Activated CD4-positive, alpha-beta T cell treated with anti-CD3 and anti-CD28 coated beads for 24 hours (primary cell): ENCODE data around the gene ACTR3.

ENCODE experiments used
- DNase-seq, 2 donors: peaks; one replicate each; pipeline ENCODE4 v3.0.0-alpha.2; 2020; ENCODE audit warnings: low read depth in 2 of 2

Gene ACTR3

GRCh38 chr2:113876503-113877387 is 13.1 kb upstream of the ACTR3 start:
- peak in 1 of 2 donors; percentile 49 for DNase-seq

- DNase-seq, result no peak
These were observed 11.9 kb upstream of the ACTR3 start for GRCh38 chr2:113877711-113878598.

DNA sequence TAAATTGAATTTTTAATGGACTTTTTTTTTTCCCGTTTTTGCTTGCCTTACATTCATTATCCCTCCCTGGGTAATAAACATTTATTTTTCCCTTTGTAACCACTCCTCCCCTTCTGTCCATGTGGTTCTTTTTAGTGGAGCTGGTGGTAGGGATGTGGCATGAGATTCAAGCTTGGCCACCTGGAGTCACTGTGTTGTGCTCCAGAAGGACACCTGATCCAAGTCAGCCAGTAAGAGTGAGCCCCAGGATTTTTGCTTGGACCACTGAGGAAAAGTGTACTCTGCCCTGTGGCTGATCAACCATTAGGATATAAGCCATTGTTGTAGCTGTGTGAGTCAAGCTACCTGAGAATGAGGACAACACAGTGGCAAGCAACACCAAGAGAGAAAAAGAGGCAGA is 11.1 kb upstream of the ACTR3 start:
- no peak for DNase-seq

DNA sequence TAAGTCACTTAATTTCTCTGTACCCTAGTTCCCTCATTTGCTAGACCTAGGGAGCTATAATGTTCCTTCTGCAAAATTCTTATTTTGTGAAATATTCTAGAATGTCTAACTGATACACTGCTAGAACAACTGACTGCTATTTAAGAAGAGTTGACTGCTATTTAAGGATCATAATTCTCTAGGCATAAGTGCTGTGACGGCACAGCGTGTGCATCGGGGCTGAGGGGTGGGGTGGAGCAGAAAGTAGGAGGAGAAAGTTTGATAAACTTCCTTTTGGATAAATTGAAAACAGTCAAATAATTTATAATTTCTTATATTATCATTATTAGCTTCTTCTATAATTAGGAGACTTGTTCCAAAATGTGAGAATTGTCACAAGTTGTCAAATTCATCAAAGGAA is 10.4 kb upstream of the ACTR3 start:
- DNase-seq, result no peak

DNA sequence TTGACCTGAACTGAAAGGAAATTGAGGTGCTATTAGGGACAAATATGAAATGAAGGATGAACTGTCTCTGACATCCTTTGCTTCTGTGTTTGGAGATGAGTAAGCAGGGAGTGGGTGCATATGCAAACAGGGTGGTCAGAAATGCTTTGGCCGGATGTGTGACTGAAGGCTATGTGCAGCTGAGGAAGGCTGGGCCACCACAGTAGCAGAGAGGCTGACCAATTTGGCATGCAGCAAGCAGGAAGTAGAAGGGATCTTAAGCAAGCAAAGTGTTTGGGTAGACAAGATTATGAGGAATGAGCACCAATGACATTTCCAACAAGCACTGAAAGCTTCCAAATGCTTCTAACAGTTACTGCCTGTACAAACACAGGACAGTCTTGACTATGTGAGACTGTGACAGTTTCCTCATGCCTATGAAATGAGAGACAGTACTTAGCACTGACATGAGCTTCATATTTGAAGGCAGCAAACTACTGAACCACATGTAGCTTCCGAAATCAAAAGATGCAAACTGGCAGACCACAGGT is 3.3 kb upstream of the ACTR3 start:
- no peak for DNase-seq

- DNase-seq, result no peak
These were observed 2.7 kb upstream of the ACTR3 start for GRCh38 chr2:113887009-113887792.

DNA sequence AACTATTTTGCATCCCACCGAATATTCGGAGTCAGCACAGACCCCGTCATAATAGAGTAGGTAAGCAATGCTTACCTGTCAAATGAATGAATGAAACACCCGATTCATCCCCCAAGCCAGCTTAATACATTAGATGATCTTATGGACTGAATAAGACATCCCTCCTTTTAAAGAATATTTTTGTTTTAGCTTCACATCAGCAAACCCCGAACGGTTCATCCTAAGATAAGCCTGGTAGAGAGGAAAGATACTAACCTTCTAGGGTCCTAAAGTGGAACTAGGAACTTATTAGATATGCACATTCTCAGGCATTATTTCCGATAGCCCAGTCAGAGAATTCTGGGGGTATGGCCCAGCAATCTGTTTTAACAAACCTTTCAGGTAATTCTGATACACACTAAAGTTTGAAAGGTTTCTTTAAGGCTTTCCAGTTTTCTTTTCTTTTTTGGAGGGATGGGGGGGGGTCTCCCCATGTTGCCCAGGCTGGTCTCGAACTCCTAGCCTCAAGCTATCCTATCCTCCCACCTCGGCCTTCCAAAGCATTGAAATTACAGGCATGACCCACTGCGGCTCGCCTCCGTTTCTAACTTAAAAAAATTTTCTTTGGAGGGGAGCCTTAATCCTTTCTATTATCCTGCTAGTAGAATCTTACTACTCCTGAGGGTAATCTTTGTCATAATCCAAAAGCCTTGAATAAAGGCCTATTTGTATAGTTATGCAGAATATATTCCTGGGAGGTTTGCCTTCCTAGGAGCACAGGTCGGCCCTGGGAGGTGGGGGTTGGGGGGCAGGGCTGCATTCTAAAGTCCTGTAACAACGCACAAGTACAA is 1.0 kb upstream of the ACTR3 start:
- DNase-seq, result no peak

GRCh38 chr2:113890253-113891235 is 655 bp downstream of the ACTR3 start:
- DNase-seq, result peak; percentile 53 to 54

DNA sequence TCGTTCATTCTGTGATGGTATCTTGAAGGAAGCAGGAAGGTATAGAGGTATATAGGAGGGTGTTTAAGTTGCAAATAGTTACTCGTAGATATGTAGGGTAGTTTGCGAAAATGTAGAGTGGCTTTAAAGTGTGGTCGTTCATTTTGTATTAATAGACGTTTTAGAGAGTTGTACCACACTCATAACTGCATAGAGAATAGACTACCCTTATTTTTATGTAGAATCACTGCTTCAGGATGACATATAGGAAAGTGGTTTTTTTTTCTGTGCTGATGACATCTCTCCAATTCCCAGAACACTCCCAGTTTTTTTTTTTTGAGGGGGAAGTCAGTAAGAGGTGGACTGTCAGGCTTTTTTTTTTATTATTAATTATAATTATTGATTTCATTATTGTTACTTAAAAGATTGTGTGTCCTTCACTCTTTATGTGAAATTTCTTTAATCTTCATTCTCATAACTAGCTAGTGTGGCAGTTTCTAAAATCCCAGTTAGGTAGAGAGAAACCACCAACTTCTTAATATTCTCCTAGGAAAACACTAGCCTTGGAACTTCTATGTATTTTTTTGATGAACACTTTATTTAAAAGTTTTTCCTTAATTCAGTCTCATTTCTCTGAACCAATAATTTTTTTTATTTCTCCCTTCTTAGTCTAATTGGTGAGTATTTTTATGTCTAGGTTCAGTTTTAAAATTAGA is 1.5 kb downstream of the ACTR3 start:
- DNase-seq, result no peak

DNA sequence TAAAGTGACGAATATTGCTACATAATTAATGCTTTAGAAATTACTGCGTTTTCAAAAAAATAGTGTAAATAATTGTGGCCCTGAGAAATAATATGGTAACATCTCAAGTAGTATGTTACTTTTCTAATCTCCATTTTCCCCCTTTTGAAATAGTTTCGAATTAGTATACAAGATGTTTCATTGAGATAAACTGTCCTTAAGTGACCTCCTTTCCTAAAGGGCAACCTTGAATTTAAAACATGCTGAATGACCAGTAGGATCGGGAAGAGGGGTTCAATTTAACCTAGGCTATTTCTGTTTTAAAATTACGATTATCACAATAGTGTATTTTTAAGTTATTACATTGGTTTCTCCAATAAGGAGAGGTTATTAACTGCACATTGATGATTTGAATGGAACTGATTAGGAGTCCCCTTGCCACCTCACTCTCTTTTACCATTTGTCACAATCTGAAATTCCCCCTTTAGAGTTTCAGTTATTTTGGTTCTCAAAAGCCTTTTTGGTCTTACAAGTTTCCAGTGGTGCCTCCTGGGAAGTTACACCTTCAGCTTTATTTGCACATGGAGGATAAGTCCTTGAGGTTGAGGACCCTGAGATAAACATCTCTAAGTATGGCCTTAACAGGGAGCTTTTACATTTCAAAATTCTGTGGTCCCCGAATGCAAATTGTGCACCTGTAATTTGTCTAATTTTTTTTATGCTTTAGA is 2.3 kb downstream of the ACTR3 start:
- no peak for DNase-seq

DNA sequence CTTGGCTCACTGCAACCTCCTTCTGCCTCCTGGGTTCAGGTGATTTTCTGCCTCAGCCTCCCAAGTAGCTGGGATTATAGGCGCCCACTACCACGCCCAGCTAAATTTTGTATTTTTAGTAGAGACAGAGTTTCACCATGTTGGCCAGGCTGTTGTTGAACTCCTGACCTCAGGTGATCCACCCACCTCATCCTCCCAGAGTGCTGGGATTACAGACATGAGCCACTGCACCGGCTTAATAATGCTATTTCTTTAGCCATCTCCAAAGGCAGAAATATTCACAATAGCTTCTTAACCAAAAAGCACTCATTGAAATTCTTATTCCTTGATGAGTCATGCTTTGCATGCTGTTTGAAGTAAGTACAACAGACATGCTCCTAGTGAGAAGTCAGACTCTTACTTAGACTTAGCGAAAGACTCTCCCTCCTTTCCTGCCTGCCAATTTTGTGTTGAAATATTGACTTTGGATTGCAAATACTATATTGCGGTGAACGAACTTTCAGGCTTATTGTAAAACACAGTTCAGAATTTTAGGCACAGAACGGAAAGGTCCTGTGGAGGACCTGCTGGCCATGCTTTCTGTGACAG is 4.4 kb downstream of the ACTR3 start:
- no peak for DNase-seq

- no peak for DNase-seq
These were observed 5.4 kb downstream of the ACTR3 start for GRCh38 chr2:113895301-113895700.

- no peak for DNase-seq
These were observed 6.1 kb downstream of the ACTR3 start for GRCh38 chr2:113895819-113896563.

- no peak for DNase-seq
These were observed 6.9 kb downstream of the ACTR3 start for GRCh38 chr2:113896791-113897190.

DNA sequence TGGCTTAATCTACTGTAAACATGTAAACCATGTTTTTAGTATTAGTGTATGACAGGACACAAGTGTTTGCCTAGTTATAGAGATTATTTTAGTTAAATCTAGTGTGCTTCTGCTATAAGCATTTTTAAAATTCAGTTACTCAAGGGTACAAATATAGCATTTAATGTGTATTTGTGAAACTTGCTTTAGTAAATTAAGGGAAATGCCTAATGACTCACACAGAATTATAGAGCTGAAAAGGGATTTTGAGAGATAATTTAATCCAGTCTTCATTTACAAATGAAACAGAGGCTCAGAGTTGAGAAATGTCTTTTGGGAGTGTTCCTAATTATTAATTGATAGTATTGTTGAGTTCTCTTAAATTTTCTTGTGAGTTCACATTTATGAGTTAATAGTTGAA is 8.2 kb downstream of the ACTR3 start:
- DNase-seq, result no peak

GRCh38 chr2:113899166-113899565 is 9.3 kb downstream of the ACTR3 start:
- DNase-seq, result no peak

- DNase-seq, result no peak
These were observed 12.1 kb downstream of the ACTR3 start for GRCh38 chr2:113901943-113902342.
